ENCODE results near the gene ARL3.

DNA sequence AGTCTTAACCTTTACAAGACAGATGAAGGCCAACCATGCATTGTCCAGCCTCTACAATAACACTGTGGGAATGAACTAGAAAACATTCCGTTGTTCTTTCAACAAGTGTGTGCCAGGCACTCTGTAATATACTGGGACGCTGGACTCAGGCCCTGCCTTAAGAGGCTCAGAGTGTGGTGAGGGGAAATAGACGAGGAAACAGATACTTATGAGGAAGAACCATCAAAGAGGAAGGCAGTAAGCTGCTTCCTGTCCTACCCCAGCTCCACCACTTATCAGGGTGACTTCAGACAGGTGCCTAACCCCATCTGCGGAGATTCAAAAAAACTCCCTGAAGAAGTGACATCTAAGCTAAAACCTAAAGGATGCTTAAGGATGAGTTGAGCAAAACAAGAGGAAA, 78.8 kb downstream of the ARL3 start:
- TF ChIP-seq CTCF (IDR thresholded peaks at IDR 0.05): no peak
- TF ChIP-seq POLR2A (IDR thresholded peaks at IDR 0.05): no peak

Measured in lower leg skin (tissue), 3 donors.